Measurements from ENCODE around the gene RNF8.

Gene RNF8

GRCh38 chr6:37362101-37362828 is 8.5 kb downstream of the RNF8 start:
- no peak for DNase-seq

- no peak for DNase-seq
Measured at GRCh38 chr6:37365791-37366190, 12.0 kb downstream of the RNF8 start.

- no peak for DNase-seq
Measured at GRCh38 chr6:37366910-37367309, 13.1 kb downstream of the RNF8 start.

GRCh38 chr6:37368961-37369320 is 15.2 kb downstream of the RNF8 start:
- DNase-seq = no peak

GRCh38 chr6:37369321-37370201 is 15.8 kb downstream of the RNF8 start:
- DNase-seq = no peak

GRCh38 chr6:37371154-37372083 is 17.6 kb downstream of the RNF8 start:
- DNase-seq = no peak

- no peak for DNase-seq
Measured at GRCh38 chr6:37372116-37372515, 18.3 kb downstream of the RNF8 start.

GRCh38 chr6:37373822-37374471 is 20.2 kb downstream of the RNF8 start:
- no peak for DNase-seq

- no peak for DNase-seq
Measured at GRCh38 chr6:37375376-37375775, 21.6 kb downstream of the RNF8 start.

GRCh38 chr6:37376078-37376743 is 22.4 kb downstream of the RNF8 start:
- DNase-seq = no peak

GRCh38 chr6:37381579-37381978 is 27.8 kb downstream of the RNF8 start:
- peak; percentile 65 to 80 for DNase-seq

GRCh38 chr6:37382994-37383765 is 29.4 kb downstream of the RNF8 start:
- DNase-seq = no peak

GRCh38 chr6:37388578-37388977 is 34.8 kb downstream of the RNF8 start:
- DNase-seq = no peak

- no peak for DNase-seq
Measured at GRCh38 chr6:37389857-37390256, 36.1 kb downstream of the RNF8 start.

- no peak for DNase-seq
Measured at GRCh38 chr6:37391120-37391519, 37.3 kb downstream of the RNF8 start.

- no peak for DNase-seq
Measured at GRCh38 chr6:37392821-37393220, 39.0 kb downstream of the RNF8 start.

- no peak for DNase-seq
Measured at GRCh38 chr6:37393381-37393929, 39.7 kb downstream of the RNF8 start.

- no peak for DNase-seq
Measured at GRCh38 chr6:37396571-37397180, 42.9 kb downstream of the RNF8 start.

- no peak for DNase-seq
Measured at GRCh38 chr6:37399131-37399530, 45.3 kb downstream of the RNF8 start.

- no peak for DNase-seq
Measured at GRCh38 chr6:37399795-37400490, 46.2 kb downstream of the RNF8 start.
